ENCODE data around the gene VCL. TPM values are rescaled to one million over a fixed set of nuclear protein-coding genes. Genes with fewer than 3 reads are reported as not detected.

Gene VCL
- total RNA-seq, 4 donors from 2014 or later = 71.9 to 151 (median 112) TPM

DNA sequence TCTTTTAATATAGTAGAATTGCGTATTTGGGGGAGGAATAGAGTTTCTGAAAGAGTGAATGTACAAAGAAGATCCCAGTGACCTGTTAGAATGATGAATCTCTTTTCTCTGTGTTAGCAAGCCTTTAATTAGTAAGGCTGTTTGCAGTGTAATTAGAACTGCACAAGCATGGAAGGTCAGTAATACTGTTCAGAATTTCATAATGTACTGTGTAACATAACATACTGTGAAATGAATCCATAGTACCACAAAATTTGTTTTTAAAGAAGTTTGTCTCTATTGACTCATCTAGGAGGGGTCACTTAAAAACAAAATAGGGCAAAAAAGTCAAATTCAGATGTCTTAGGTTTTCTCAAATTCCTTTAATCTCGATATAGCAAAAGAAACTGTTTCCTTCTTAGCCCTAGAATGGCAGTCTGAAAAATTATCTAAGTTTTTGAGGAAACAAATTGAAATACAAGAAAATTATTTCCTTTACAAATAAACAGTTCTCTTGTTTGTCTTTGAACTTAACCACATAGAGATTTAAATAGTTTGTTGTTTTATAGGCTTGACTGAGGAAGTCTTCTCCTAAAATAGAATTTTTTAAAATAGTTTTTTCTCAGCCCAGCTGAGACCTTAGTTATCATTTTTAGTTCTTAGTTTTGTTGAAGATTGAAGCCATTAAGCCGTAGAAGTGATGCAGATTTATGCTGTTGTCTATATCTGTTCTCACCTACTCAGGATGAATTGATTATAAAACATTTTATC is 165.6 kb downstream of the VCL start:
- no peak for TF ChIP-seq POLR2A (IDR thresholded peaks at IDR 0.05)
- TF ChIP-seq, protein P1, sequence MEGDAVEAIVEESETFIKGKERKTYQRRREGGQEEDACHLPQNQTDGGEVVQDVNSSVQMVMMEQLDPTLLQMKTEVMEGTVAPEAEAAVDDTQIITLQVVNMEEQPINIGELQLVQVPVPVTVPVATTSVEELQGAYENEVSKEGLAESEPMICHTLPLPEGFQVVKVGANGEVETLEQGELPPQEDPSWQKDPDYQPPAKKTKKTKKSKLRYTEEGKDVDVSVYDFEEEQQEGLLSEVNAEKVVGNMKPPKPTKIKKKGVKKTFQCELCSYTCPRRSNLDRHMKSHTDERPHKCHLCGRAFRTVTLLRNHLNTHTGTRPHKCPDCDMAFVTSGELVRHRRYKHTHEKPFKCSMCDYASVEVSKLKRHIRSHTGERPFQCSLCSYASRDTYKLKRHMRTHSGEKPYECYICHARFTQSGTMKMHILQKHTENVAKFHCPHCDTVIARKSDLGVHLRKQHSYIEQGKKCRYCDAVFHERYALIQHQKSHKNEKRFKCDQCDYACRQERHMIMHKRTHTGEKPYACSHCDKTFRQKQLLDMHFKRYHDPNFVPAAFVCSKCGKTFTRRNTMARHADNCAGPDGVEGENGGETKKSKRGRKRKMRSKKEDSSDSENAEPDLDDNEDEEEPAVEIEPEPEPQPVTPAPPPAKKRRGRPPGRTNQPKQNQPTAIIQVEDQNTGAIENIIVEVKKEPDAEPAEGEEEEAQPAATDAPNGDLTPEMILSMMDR (IDR thresholded peaks at IDR 0.05) = no peak
- Histone ChIP-seq H3K27me3 (no peaks in the 10 kb centered on the region), H3K36me3 (no peaks in the 10 kb centered on the region), H3K27ac (no peak overlapping the region), H3K4me1 (peaks cover 0 to 8% of the 10 kb centered on the region in 2 donors), H3K9me3 (no peaks in the 10 kb centered on the region), H3K4me3 (replicated peaks in 1 of 3) (no peak overlapping the region)
- DNase-seq = no peak
- intact Hi-C loops (cut with DNase I) = no loop called here
- 81 to 84% methylated on average over 3 of the region's 3 CpGs for WGBS, 2 donors

DNA sequence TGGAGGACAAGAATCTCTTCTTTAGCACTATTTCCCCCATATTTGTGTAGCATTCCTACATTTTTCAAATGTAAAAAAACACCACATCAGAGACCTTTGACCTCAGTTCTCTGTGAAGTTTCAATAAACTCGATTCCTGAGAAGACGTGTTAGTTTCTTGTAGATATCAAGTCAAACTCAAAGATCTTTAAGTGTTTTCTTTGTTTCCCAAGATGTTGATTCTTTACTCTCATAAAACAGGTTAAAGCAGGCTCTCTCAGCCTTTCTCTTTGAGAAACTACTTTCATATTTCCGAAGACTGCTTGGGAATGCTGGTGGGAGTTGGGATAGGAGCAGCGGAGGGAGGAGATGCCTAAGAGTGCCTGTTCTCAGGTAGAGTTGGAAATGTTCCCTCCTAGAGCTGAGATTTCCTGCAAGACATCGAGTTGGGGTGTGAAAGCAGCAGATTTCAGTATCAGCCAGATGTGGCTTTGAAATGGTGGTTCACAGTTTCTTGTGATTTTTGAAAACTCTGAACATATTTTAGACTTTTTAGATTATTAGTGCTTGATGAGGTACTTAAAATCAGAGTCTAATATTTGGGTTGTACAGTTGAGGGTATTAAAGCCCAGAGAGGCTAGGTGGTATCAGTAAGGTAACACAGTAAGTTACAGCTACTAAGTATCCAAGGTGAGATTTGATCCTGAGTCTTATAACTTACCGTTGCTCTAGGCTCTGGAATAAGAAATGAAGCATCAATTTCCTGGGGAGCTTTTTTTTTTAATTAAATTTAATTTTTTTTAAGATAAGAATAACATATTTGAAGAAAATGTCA is 167.0 kb downstream of the VCL start:
- DNase-seq = no peak
- Histone ChIP-seq H3K4me1 (peaks cover 0 to 8% of the 10 kb centered on the region in 2 donors), H3K36me3 (no peaks in the 10 kb centered on the region), H3K9me3 (no peaks in the 10 kb centered on the region), H3K4me3 (replicated peaks in 1 of 3) (no peak overlapping the region), H3K27me3 (no peaks in the 10 kb centered on the region), H3K27ac (no peak overlapping the region)
- TF ChIP-seq, protein P1 (IDR thresholded peaks at IDR 0.05) = no peak
- TF ChIP-seq POLR2A (IDR thresholded peaks at IDR 0.05) = no peak
- intact Hi-C loops (cut with DNase I) = no loop called here
- WGBS, 2 donors = 50 to 60% methylated on average over 6 of the region's 6 CpGs

DNA sequence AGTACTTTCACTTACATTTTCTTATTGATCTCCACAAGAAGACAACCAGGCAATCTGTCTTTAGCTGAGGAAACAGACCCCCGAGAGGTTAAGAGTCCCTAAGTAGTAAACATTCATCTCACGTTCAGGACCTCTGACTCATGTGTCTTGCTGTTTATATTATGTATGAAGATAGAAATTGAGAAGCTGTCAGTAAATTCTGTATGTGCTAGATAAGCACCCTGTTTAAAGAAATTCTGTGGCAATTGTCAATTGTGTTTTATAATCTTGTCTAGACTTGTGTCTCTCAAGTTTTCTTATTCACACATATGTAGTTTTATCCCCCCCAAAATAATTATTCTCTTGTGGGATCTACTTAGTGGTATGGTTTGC is 167.6 kb downstream of the VCL start:
- intact Hi-C loops (cut with DNase I) = no loop called here
- TF ChIP-seq, protein P1 (IDR thresholded peaks at IDR 0.05) = no peak
- no peak for TF ChIP-seq POLR2A (IDR thresholded peaks at IDR 0.05)
- no peak for DNase-seq
- Histone ChIP-seq H3K27ac (no peak overlapping the region), H3K36me3 (no peaks in the 10 kb centered on the region), H3K27me3 (no peaks in the 10 kb centered on the region), H3K4me3 (replicated peaks in 1 of 3) (no peak overlapping the region), H3K9me3 (no peaks in the 10 kb centered on the region), H3K4me1 (peaks cover 0 to 8% of the 10 kb centered on the region in 2 donors)
- WGBS, 2 donors = 72 to 81% methylated on average over 2 of the region's 2 CpGs

DNA sequence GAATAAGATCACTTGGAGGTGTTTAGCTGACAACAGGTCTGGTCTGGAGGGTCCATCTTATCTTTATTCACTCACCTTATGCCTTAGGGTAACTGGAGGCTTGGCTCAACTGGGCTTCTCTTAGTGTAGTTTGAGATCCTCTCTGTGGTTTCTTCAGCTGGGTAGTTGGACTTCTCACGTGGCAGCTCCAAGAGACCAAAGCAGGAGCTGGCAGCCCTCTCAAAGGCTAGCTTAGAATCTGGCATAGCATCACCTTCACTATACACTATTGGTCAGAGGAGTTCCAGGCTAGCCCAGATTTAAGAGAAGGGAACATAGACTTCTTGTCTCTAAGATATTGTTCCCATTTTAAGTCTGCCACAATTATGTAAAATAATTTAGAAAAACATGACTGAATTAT is 169.5 kb downstream of the VCL start:
- 81 to 83% methylated on average over 1 of the region's 1 CpG for WGBS, 2 donors
- H3K27me3 ChIP-seq = no peaks in the 10 kb centered on the region
- H3K9me3 ChIP-seq = no peaks in the 10 kb centered on the region
- no peak overlapping the region for H3K27ac ChIP-seq
- no peaks in the 10 kb centered on the region for H3K36me3 ChIP-seq
- TF ChIP-seq, protein P1 (IDR thresholded peaks at IDR 0.05) = no peak
- TF ChIP-seq POLR2A (IDR thresholded peaks at IDR 0.05) = no peak
- intact Hi-C loops (cut with DNase I) = no loop called here
- no peak for DNase-seq
- H3K4me1 ChIP-seq = peaks cover 0 to 8% of the 10 kb centered on the region in 2 donors
- H3K4me3 ChIP-seq (replicated peaks in 1 of 3) = no peak overlapping the region

Other genes starting within 250 kb of the VCL start
- 10 to 100 TPM; 14.1 to 57.3 (median 28.9) TPM for gene CHCHD1, start 216.1 kb upstream of the VCL start, total RNA-seq
- 100 to 1,000 TPM in 2 of 4 donors, 10 to 100 TPM in 2; 67.2 to 199 (median 108) TPM for gene ZSWIM8, start 212.5 kb upstream of the VCL start, total RNA-seq
- 10 to 100 TPM; 12.1 to 31.0 (median 25.0) TPM for gene NDST2, start 186.5 kb upstream of the VCL start, total RNA-seq
- 10 to 100 TPM; 21.2 to 27.4 (median 22.3) TPM for gene CAMK2G, start 123.6 kb upstream of the VCL start, total RNA-seq
- 10 to 100 TPM in 1 of 4 donors, 1 to 10 TPM in 3; 3.8 to 13.3 (median 7.3) TPM for gene PLAU, start 87.0 kb upstream of the VCL start, total RNA-seq
- 10 to 100 TPM; 28.9 to 35.2 (median 32.4) TPM for gene AP3M1, start 152.7 kb downstream of the VCL start, total RNA-seq
- gene ADK, start 153.1 kb downstream of the VCL start, total RNA-seq = 10 to 100 TPM; 62.1 to 84.7 (median 74.4) TPM

Measured in thyroid gland (tissue), 4 donors.